Stimulated activated CD8-positive, alpha-beta memory T cell treated with anti-CD3 and anti-CD28 coated beads, Interleukin-4, amount 100 ng/mL, for 48 hours (primary cell): ENCODE data around the gene TMEM217.
"Not testable (repeated sequence)": the region's sequence is repeated elsewhere in the genome, so short reads cannot be mapped to it uniquely, and the experiment has no call there.

Experiments
- DNase-seq: peaks from one replicate; pipeline ENCODE4 v3.0.0-alpha.2; 2020

The TMEM217 gene

GRCh38 chr6:37209461-37210205 is 48.3 kb downstream of the TMEM217 start:
- DNase-seq = peak; percentile 60

GRCh38 chr6:37208793-37209192 is 49.2 kb downstream of the TMEM217 start:
- no peak for DNase-seq

DNA sequence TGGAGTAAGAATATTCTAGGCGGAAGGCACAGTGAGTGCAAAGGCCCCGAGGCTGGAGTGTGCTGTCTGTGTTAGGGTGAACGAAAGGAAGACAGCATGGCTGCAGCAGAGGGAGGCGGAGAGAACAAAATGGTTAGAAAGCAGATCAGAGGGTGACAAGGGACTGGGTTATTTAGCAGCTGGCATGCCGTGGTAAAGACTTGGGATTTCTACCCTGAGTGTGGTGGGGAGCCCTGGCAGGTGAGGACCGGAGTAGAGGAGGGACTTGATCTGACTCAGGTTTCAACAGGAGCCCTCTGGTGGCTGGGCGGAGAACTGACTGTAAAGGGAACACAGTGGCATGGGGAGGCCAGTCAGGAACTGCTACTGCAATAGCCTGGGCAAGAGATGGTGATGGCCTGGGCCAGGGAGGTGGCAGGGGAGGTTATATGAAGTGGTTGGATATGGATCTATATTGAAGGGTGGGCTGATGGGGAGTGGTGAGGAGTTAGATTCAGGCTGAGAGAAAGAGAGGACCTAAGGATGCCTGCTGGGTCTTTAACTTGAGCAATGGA is 50.0 kb downstream of the TMEM217 start:
- peak; percentile 95 for DNase-seq

DNA sequence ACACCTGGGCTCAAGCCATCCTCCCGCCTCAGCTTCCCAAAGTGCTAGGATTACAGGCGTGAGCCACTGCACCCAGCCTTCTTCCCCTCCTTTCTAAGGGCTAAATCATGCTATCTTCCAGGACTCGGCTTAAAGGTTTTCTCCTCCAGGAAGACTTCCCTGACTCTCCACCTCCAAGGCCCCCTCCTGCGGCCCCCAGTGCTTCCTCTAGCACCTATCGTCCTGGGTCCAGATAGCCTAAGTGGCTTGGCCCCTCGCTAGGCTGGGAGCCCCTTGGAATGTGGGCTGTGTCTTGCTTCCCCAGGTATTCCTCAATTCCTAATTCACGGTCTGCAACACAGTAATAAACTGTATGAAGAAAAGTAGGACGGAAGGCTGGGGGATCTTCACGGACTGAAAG is 51.3 kb downstream of the TMEM217 start:
- no peak for DNase-seq

DNA sequence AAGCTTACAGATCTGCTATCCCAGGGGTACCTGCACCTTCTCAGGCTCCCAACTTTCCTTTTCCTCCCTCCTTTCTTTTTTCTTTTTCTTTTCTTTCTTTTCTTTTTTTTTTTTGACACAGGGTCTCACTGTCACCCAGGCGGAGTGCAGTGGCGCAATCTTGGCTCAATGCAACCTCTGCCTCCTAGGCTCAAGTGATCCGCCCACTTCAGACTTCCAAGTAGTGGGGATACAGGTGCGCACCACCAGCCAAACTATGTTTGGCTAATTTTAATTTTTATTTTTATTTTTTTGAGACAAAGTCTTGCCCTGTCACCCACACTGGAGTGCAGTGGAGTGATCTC is 52.0 kb downstream of the TMEM217 start:
- DNase-seq = no peak

DNA sequence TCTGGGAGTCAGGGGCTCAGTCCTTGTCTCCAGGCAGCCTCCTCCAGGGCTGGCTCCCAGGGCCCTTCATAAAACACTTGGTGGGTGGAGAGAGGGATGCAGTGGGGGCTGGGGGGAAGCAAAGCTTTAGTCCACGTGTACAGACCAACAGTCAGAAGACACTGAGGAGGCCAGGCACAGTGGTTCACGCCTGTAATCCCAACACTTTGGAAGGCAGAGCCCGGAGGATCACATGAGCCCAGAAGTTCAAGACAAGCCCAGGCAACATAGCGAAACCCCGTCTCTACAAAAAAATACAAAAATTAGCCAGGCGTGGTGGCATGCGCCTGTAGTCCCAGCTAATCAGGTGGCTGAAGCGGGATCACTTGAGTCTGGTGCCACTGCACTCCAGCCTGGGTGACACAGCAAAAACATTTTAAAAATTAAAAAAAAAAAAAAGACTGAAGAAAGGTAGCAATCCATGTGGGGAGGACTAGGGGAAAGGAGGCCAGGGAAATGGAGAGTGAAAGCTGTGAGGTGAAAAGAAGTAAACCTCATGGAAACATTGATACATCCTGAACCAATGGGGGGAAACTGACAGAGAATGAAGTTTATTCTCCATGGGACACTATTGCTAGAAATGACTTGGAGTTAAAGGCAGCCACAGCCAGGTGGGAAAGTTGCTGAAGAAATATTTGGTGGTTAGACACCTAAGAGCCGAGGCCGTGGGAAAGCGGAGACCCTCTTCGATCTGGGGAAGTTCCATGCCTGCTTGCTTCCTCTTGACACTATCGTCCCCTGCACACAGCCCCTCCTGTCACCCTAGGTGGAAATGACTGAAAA is 52.6 kb downstream of the TMEM217 start:
- peak; percentile 61 for DNase-seq

DNA sequence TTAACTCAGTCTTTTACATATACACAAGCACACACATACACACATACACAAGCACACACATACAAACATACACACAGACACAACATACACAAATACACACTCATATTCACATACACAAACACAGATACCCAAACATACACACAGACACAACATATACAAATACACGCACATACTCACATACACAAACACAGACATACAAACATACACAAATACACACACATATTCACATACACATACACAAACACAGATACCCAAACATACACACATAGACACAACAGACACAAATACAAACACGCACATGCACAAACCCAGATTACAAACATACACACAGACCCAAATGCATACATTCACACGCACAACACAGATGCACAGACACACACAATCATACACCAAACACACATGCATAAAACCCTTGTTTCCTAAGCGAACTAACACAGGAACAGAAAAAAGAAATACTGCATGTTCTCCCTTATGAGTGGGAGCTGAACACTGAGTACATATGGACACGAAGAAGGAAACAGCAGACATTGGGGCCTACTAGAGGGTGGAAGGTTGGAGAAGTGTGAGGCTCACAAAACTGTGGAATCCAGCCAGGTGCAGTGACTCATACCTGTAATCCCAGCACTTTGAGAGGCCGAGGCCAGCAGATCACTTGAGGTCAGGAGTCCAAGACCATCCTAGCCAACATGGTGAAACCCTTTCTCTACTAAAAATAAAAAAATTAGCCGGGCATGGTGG is 53.8 kb downstream of the TMEM217 start:
- DNase-seq = no peak

DNA sequence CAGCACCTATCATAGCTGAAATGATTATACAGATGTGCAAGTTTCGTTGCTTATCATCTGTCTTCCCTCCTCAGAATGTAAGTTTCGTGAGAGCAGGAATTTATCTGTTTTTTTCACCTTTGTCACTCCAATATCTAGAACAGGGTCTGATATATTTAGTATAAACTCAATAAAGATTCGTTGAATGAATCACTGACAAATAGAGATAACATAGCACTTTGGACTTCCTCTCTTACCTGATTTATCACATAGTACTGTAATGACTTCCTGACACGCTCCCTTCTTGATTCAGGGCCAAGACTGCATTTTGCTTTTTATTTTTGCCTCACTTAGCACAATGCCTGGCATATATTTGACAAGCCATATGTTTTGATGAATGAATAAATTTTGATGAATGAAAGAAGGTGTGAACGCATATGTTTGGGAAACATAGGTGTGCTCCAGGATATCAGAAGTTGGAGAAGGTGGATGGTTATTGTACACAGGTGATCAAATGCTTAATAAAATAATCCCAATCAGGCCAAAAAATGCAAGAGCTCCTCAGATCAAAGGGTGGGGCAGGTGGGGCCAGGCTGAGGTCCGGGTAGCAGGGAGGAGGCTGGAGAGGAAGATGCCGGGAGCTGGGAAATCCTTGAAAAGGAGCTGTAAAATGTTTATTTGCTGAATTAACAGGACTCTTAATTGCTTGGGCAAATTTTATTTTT is 55.0 kb downstream of the TMEM217 start:
- no peak for DNase-seq

DNA sequence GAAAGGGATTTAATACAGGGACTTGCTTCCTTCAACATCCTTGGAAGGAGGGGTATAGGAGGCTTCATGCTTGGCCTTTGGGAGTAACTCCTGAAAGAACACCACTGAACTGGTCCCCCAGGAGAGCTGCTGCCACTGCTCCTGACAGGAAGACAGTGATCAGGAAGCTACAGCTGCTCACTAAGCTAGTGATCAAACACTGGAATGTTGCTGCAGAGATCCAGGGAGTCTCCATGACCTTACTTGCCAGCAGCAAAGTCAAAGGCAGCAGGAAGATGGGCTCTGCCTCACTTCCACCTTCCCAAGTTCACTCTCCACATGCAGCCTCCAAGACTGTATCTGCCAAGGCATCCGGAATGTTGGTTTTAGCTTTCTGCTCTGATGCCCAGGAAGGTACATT is 56.2 kb downstream of the TMEM217 start:
- no peak for DNase-seq

DNA sequence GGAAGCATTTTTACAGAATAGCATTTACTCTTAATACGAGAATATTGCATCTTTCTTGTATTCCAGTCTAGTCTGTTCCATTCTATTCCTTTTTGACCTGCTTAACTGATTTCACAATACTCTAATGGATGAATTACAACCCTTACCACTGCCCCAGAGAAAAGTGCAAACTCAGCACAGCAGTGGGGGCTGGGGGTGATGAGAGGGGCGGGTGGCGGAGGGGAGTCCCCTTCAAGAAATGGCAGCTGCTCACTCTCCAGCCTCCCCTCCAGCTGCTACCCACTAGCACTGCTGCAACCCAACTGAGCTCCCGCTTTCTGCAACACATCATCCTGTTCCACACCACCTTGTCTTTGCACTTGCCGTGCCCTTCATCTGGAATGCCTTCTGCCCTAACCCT is 57.9 kb downstream of the TMEM217 start:
- DNase-seq = no peak

DNA sequence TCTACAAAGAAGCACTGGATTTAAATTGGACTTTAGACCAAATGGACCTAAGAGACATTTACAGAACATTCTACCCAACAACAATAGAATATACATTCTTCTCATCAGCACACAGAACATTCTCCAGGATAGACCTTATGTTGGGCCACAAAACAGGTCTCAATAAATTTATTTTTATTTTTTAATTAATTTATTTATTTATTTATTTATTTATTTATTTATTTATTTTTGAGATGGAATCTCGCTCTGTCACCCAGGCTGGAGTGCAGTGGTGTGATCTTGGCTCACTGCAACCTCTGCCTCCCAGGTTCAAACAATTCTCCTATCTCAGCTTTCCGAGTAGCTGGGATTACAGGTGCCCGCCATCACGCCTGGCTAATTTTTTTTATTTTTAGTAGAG is 61.5 kb downstream of the TMEM217 start:
- DNase-seq = not testable (repeated sequence)

DNA sequence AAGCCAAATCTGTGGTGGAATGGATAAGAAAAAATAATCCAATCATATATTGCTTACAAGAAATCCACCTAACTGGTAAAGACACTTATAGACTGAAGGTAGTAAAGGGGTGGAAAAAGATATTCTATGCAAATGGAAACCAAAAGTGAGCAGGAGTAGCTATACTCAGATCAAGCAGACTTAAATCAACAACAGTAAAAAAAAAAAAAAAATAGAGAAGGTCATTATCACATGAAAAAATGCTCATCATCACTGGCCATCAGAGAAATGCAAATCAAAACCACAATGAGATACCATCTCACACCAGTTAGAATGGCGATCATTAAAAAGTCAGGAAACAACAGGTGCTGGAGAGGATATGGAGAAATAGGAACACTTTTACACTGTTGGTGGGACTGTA is 63.1 kb downstream of the TMEM217 start:
- not testable (repeated sequence) for DNase-seq

DNA sequence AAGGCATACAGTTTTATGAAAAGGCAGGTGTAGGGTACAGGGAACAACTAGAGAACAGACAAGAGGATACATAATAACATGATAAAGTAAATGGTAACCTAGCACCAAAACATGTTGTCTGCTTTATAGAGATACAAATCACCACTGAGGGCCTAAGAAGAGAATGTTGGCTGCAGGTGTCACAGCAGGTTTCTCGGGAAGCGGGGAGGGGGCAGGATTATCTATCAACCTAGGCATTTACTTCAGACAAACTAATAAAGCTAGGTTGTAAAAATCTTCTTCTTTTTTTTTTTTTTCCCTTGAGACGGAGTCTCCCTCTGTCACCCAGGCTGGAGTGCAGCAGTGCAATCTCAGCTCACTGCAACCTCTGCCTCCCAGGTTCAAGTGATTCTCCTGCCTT is 65.3 kb downstream of the TMEM217 start:
- no peak for DNase-seq

- no peak for DNase-seq
Measured at GRCh38 chr6:37190159-37190535, 67.8 kb downstream of the TMEM217 start.

- DNase-seq = no peak
Measured at GRCh38 chr6:37188962-37189510, 68.9 kb downstream of the TMEM217 start.

DNA sequence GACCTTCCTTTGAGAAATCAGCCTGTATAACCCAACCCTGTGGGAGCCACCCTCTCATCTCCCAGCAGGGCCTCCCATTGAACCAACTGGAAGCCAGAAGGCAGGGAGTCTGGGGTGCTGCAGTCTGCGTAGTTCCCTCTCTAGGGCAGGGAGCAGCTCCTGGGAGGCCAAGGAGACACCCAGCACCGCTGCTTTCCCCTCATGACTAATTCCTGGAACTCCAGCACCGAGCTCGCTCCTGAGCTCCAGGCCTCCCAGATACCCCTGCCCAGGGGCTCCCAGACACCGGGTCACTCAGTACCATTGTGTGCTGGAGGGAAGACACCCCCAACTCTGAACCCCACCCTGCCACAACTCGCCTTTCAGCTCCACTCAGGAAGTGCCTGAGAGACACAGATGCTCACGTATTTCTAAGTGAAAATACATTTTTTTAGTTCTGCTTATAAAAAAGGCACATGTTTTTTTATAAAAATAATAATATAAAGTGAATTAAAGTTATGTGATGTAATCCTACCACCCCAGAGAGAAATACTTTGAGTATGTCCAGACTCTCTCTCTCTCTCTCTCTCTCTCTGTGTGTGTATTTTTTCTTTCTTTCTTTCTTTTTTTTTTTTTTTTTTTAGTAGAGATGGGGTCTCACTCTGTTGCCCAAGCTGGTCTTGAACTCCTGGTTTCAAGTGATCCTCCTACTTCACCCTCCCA is 70.5 kb downstream of the TMEM217 start:
- DNase-seq = no peak

DNA sequence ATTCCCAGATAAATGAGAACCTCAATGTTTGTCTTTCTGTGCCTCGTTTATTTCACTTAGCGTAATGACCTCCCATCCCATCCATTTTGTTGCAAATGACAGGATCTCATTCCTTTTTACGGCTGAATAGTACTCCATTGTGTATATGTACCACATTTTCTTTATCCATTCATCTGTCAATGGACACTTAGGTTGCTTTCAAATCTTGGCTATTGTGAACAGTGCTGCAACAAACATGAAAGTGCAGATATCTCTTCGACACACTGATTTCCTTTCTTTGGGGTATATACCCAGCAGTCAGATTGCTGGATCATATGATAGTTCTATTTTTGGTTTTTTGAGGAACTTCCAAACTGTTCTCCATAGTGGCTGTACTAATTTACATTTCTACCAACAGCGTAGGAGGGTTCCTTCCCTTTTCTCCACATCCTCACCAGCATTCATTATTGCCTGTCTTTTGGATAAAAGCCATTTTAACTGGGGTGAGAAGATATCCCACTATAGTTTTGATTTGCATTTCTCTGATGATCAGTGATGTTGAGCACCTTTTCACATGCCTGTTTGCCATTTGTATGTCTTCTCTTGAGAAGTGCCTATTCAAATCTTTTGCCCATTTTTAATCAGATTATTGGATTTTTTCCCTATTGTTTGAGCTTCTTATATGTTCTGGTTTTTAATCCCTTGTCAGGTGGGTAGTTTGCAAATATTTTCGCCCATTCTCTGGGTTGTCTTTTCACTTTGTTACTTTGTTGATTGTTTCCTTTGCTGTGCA is 71.8 kb downstream of the TMEM217 start:
- DNase-seq = not testable (repeated sequence)

DNA sequence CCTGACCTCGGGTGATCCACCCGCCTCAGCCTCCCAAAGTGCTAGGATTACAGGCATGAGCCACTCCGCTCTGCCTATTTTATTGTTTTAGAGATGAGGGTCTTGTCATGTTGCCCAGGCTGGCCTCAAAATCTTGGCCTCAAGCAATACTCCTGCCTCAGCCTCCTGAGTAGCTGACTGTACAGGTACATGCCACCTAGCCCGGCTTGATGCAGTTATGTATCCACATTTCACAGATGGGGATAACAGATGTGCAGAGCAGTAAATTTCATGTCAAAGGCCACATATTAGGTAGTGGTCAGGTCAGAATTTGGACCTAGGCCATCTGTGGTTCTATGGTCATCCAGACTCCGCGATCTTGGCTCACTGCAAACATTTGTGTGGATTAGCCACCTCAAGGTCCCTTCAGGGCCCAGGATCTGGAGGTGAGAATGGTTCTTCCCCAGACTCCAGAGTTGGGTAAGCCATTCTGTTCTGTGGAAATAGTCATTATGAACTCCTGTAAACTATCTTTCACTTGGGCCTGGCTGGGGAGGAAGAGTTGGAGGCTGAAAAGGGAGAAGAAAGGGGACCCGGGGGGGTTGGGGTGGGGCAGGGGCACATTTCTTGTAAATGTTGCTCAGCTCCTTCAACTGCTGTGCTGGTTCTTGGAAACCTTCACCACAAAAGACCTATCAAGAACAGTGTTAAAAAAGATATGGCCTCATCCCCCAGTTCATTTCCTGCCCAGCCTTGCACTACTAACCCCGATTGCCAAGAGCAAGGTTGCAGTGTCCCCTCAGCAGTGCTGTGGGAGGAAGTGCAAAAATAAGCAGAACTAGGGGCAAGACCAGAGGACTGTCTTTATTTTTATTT is 75.0 kb downstream of the TMEM217 start:
- peak; percentile 75 for DNase-seq

GRCh38 chr6:37180610-37181009 is 77.3 kb downstream of the TMEM217 start:
- DNase-seq = not testable (repeated sequence)

DNA sequence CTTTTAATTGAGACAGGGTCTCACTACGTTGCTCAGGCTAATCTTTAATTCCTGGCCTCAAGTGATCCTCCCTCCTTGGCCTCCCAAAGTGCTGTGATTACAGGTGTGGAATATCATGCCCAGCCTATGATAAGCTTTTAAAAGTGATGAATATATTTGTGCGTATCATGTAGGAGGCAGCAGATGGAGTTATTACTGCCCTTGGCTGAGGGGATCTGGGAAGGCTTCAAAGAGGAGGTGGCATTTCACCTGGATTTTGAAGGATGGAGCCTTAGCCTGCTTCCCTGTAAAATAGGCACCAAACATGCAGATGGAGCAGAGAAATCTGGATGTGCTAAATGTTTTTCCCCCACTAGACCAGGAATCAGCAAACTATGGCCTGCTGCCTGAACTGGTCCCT is 77.9 kb downstream of the TMEM217 start:
- no peak for DNase-seq
